GM19397 (cell line): ENCODE measurements around the gene CCDC17.
"Not testable (repeated sequence)": the region's sequence is repeated elsewhere in the genome, so short reads cannot be mapped to it uniquely, and the experiment has no call there.

Experiments
- ATAC-seq: cut with Tn5 transposase; IDR thresholded peaks from one replicate; pipeline ENCODE4 v1.9.1; 2021; ENCODE audit warnings: mild to moderate bottlenecking, moderate library complexity; ENCODE audit not compliant: unreplicated experiment

Gene CCDC17

GRCh38 chr1:45622524-45623394 is 1.1 kb downstream of the CCDC17 start:
- ATAC-seq: no peak

DNA sequence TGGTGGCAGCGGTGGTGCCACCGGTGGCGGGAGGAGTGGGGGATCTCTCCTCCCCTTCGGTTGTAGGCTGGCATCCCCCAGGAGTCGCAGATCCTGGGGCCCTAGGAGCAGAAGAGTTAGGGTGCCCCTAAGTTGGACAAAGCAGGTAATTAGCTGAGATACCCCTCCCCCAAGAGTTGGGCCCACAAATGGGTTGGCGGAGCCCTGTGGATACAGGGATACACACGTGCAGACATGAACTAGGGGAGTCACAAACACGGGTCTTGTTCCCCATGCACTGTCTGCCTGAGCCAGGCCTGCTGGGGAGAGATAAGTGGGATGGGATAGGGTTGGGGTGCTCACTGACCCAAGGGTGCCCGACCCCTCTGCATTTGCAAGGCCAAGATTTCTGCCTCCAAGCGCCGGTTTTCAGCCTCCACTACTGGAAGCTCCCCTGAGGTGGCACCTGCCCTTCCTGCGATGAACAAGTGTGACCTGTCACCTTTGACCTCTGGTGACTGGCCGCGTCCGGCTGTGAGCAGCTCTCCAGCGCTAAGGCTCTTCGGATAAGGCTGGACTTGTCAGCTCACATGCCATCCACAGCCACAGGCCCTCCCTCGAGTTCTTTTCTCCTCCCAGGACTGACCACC is 1.8 kb downstream of the CCDC17 start:
- no peak for ATAC-seq

DNA sequence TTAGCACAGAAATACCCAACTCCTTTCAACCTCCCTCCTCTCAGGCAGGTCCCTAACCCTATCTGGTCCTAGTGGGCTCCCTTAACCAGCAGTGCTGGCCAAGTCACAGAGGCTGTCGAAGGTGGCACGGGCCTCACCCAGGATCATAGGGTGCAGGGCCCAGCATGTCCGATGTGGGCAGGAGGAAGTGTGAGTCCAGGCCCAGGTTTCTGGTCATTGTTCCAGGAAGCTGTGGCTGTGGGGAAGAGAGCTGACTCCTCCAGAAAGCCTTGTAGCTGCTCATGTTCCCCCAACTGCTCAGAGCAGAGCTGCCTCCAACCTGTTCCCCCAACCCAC is 2.4 kb downstream of the CCDC17 start:
- ATAC-seq: no peak

DNA sequence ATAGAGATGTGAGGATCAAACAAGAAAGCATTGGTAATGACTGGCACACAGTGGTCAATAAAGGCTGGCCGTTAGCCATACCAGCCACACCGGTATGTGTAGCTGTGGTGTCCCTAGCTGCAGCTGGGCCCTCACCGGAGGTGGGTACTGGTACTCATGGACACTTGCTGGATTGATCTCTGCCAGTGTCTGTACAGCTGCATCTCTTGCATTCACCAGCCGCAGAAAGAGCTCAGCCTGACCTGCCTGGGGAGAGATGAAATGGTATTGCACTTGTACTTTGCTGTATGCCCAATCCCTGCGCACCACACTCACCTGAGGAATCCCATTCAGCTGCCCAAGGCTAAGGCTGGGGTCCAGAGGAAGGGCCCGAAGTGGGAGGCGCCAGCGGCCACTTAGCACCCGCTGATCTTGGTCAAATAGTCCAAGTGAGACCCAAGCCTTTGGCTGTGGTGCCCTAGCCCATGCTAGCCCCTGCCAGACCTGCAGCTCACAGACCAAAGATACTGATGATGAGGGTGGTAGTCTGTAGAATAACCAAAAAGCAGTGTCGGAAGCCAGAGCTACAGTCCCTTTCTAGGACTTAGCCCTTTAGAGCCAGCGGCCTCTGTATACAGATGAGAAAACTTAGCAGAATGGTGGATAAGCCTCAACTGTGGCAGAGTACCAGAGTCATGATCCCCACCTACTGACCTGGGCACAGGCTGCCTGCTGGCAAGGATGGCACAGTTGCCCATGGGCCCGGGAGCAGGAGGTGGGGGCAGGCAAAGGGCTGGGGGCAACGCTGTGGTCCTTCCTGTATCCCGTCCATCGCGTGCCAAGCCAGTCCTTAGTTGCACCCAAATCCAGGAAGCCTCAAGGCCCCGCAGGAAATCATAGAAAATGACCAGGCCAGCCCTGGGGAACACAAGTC is 3.0 kb downstream of the CCDC17 start:
- no peak for ATAC-seq

- no peak for ATAC-seq
These were observed 4.5 kb downstream of the CCDC17 start for GRCh38 chr1:45619149-45619921.

DNA sequence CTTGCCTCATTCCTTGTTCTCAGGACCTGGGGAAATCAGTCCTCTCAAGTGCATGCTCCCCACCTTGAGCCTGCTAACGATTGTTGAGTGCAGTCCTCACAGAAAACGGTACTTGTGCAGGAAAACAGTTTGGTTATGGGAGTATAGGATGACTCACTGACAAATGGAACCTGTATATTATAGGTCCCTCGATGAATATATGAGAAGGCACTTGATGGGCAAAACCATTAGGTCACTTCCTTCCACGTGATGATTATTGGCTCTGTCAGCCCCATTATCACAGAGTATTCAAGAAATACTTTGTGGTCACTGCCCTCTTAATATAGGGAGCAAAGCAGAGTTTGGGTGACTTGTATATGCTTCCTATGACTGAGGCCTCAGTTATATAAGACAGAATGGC is 6.2 kb downstream of the CCDC17 start:
- ATAC-seq: no peak

DNA sequence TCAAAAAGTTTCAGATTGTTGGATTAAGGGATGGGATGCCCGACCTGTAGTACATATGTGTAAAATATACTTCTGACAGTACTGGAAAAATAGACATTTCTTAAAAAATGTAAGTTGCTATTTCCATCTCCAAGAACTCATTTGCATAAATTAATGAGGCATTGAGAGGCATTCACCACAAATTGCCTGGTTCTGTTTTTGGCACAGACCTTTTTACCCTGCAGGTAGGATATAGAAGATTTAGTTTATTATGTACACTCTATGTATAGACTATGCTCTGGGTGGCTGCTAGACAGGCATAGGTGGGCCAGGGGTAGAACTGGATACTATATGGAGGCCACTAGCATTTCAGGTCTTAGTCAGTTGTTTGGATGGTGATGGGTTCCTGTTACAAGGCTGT is 8.0 kb downstream of the CCDC17 start:
- no peak for ATAC-seq

- no peak for ATAC-seq
These were observed 10.8 kb downstream of the CCDC17 start for GRCh38 chr1:45612941-45613579.

DNA sequence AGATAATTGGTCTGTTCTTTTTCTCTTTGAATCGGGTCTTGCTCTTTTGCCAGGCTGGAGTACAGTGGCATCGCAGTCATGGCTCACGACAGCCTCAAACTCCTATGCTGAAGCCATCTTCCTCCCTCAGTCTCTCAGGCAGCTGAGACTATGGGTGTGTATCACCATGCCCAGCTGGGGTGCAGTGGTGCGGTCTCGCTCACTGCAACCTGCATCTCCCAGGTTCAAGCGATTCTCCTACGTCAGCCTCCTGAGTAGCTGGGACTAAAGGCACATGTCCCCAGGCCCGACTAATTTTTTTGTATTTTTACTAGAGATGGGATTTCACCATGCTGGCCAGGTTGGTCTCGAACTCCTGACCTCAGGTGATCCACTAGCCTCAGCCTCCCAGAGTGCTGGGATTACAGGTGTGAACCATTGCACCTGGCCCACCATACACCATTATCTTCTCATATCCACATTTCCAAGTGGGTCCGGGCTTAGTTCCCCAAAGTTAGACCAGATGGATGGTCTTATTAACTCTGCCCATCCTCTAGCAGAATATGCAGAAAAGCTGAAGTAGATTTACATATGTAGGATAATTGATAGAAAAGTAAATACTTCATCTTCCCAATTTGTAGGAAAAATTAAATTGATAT is 13.1 kb downstream of the CCDC17 start:
- no peak for ATAC-seq

- ATAC-seq: no peak
These were observed 15.4 kb downstream of the CCDC17 start for GRCh38 chr1:45608175-45609156.

DNA sequence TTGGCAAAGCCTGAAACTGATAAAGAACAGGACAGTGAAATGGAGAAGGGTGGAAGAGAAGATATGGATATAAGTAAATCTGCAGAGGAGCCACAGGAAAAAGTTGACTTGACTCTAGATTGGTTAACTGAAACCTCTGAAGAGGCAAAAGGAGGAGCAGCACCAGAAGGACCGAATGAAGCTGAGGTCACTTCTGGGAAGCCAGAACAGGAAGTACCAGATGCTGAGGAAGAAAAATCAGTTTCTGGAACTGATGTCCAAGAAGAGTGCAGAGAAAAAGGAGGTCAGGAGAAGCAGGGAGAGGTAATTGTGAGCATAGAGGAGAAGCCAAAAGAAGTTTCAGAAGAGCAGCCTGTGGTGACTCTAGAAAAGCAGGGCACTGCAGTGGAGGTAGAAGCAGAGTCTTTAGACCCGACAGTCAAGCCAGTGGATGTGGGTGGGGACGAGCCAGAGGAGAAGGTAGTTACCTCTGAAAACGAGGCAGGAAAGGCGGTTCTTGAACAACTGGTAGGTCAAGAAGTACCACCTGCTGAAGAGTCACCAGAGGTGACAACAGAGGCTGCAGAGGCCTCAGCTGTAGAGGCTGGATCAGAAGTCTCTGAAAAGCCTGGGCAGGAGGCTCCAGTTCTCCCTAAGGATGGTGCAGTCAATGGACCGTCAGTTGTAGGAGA is 16.3 kb downstream of the CCDC17 start:
- ATAC-seq: no peak

GRCh38 chr1:45604239-45604638 is 19.6 kb downstream of the CCDC17 start:
- no peak for ATAC-seq

GRCh38 chr1:45596765-45597164 is 27.1 kb downstream of the CCDC17 start:
- not testable (repeated sequence) for ATAC-seq

GRCh38 chr1:45594412-45594811 is 29.4 kb downstream of the CCDC17 start:
- no peak for ATAC-seq

- ATAC-seq: no peak
These were observed 34.0 kb downstream of the CCDC17 start for GRCh38 chr1:45589861-45590260.

GRCh38 chr1:45586769-45587168 is 37.1 kb downstream of the CCDC17 start:
- no peak for ATAC-seq

DNA sequence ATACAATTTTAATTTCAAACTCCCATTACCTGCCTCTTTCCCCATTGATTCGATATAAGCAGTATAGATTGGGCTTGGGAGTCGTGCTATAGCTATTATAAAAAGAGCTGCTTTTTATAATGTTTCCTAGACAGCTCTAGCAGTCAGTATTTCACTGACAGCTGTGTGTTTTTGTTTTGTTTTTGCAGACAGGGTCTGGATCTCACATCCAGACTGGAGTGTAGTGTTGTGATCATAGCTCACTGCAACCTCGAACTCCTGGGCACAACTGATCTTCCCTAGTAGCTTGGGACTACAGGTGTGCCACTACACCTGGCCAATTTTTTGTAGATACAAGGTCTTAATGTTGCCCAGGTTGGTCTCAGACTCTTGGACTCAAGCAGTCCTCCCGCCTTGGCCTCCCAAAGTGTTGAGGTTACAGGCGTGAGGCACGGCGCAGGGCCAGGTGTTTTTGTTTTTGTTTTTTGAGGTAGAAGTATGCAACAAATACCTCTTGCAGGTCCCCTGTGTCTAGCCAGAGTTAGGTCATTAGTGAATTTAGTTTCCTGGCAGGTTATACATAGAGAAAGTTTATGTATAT is 38.3 kb downstream of the CCDC17 start:
- no peak for ATAC-seq

DNA sequence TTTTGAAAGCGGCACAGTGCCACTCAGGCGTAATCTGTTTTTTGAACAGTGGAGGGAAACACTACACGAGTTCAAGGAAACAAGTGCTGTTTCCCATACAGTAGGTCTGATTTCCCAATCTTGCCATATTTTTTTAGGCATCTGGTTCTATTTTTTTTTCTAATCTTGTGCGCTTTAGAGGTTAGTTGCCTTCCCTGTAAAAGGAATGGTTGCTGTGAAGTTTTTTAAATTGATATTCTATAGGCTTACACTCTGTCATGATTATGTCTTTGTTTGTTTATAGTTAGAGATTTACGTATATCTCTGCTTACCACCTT is 38.8 kb downstream of the CCDC17 start:
- no peak for ATAC-seq
